ENCODE results near the gene OR56B4. TPM values are rescaled to one million over a fixed set of nuclear protein-coding genes. Genes with fewer than 3 reads are reported as not detected.

Gene OR56B4
- total and polyA plus RNA-seq, 10 of the 15 experiments (the other 5 are each of a cell fraction or from before 2014, with no cell fraction given): not detected

- no TSS peak for BruUV-seq (replicated peaks)
- H3K4me1 ChIP-seq (ENCODE audit: control insufficient read depth, insufficient read depth, low read length): no peaks in the 10 kb centered on the region
These were observed 13.3 kb upstream of the OR56B4 start for GRCh38 chr11:6094186-6094585.

More at GRCh38 chr11:6094186-6094585, 13.3 kb upstream of the OR56B4 start:
- CTCF ChIA-PET: no interaction called here
- TF ChIP-seq, protein P1, sequence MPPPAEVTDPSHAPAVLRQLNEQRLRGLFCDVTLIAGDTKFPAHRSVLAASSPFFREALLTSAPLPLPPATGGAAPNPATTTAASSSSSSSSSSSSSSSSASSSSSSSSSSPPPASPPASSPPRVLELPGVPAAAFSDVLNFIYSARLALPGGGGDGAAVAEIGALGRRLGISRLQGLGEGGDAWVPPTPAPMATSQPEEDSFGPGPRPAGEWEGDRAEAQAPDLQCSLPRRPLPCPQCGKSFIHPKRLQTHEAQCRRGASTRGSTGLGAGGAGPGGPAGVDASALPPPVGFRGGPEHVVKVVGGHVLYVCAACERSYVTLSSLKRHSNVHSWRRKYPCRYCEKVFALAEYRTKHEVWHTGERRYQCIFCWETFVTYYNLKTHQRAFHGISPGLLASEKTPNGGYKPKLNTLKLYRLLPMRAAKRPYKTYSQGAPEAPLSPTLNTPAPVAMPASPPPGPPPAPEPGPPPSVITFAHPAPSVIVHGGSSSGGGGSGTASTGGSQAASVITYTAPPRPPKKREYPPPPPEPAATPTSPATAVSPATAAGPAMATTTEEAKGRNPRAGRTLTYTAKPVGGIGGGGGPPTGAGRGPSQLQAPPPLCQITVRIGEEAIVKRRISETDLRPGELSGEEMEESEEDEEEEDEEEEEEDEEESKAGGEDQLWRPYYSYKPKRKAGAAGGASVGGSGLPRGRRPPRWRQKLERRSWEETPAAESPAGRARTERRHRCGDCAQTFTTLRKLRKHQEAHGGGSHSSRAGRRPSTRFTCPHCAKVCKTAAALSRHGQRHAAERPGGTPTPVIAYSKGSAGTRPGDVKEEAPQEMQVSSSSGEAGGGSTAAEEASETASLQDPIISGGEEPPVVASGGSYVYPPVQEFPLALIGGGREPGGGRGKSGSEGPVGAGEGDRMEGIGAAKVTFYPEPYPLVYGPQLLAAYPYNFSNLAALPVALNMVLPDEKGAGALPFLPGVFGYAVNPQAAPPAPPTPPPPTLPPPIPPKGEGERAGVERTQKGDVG (CRISPR knock-in tag; IDR thresholded peaks at IDR 0.05): no peak
- TF ChIP-seq SPI1 (IDR thresholded peaks at IDR 0.05; ENCODE audit: borderline replicate concordance, insufficient read depth, low read depth, low read length) (no peak), STAT1 (conservative IDR thresholded peaks at IDR 0.05) (no peak), ASH2L (IDR thresholded peaks at IDR 0.05; ENCODE audit: borderline replicate concordance, low read depth) (no peak), NFXL1 (IDR thresholded peaks at IDR 0.05; ENCODE audit: borderline replicate concordance) (no peak), NR2F1 (conservative IDR thresholded peaks at IDR 0.05) (no peak), ZNF687 (IDR thresholded peaks at IDR 0.05) (no peak), ZNF217 (IDR thresholded peaks at IDR 0.05) (no peak), SMC3 (IDR thresholded peaks at IDR 0.05; ENCODE audit: borderline replicate concordance, low read length) (no peak), SUPT20H (IDR thresholded peaks at IDR 0.05; ENCODE audit: borderline replicate concordance, control insufficient read depth, low read depth, low read length) (no peak)
- RAD21 ChIA-PET (ENCODE audit: unreplicated experiment): no interaction called here
- ATAC-seq (no peak), DNase-seq (ENCODE audit: low read depth, low spot score) (no peak), FAIRE-seq (no peak)
- Histone ChIP-seq H3K4me3 (no peak overlapping the region), H3K9me3 (replicated peaks; ENCODE audit: control insufficient read depth, insufficient read depth, low read length) (no peaks in the 10 kb centered on the region), H3K79me2 (ENCODE audit: control insufficient read depth, insufficient read depth, low read length) (no peaks in the 10 kb centered on the region), H2AFZ (ENCODE audit: control insufficient read depth, low read depth, low read length) (no peak overlapping the region), H4K20me1 (ENCODE audit: control insufficient read depth, insufficient read depth) (no peaks in the 10 kb centered on the region), H3K4me2 (ENCODE audit: control insufficient read depth, insufficient read depth) (no peak overlapping the region), H3K9ac (ENCODE audit: control insufficient read depth, insufficient read depth, low read length) (no peak overlapping the region), H3K36me3 (ENCODE audit: control insufficient read depth in 2 of 2, insufficient read depth in 2 of 2, low read length in 1 of 2) (no peaks in the 10 kb centered on the region), H3K27ac (ENCODE audit: control insufficient read depth, insufficient read depth) (no peak overlapping the region), H3K27me3 (replicated peaks in 1 of 2; ENCODE audit: control insufficient read depth in 2 of 2, insufficient read depth in 2 of 2, low read length in 1 of 2) (no peaks in the 10 kb centered on the region)
- in situ Hi-C loops (cut with MboI): no loop called here
- intact Hi-C loops (cut with micrococcal nuclease; ENCODE audit: unreplicated experiment): no loop called here
- WGBS (ENCODE audit: insufficient coverage, insufficient replicate concordance, low lambda C conversion rate, missing lambda C conversion rate): 0% methylated on average over 1 of the region's 1 CpG
- SMC1A ChIA-PET (ENCODE audit: uncharacterized antibody, unreplicated experiment): interaction anchor here (0.7 kb wide), 1 partner anchor 59 kb away, joined by 3 read pairs; no protein-coding TSS in a partner anchor
- POLR2A ChIA-PET: no interaction called here
